Activated CD8-positive, alpha-beta T cell treated with anti-CD3 and anti-CD28 coated beads for 36 hours (primary cell): ENCODE measurements around the gene CD68. TPM values are rescaled to one million over a fixed set of nuclear protein-coding genes. Genes with fewer than 3 reads are reported as not detected.

Source experiments
- ATAC-seq: fragments of 200-7000 bp; cut with Tn5 transposase; one replicate; pipeline ENCODE4 v1.10.0; 2021; ENCODE audit warnings: mild to moderate bottlenecking, moderate library complexity
- CTCF ChIA-PET: fragments of 350-600 bp; sonication (Branson Sonifier 250); formaldehyde crosslinking; loops from one replicate; lab custom pipeline; 2021; ENCODE audit warnings: antibody characterized with exemption; lab: Charles Lee
- POLR2A ChIA-PET: fragments of 350-600 bp; sonication (Branson Sonifier 250); formaldehyde crosslinking; loops from one replicate; lab custom pipeline; 2021; ENCODE audit warnings: antibody characterized with exemption; lab: Charles Lee
- DNase-seq: peaks from one replicate; pipeline ENCODE4 v3.0.0-alpha.2; 2020
- H3K27ac Mint-ChIP-seq: one replicate; pipeline ENCODE4 v1.8.0; 2021; ENCODE audit warnings: mild to moderate bottlenecking, mixed read lengths
- H3K27me3 Mint-ChIP-seq: one replicate; pipeline ENCODE4 v1.8.0; 2021; ENCODE audit warnings: mixed read lengths
- H3K36me3 Mint-ChIP-seq: one replicate; pipeline ENCODE4 v1.8.0; 2021; ENCODE audit warnings: low read depth, mixed read lengths
- H3K4me1 Mint-ChIP-seq: one replicate; pipeline ENCODE4 v1.8.0; 2021; ENCODE audit warnings: low read depth, mixed read lengths
- H3K4me3 Mint-ChIP-seq: one replicate; pipeline ENCODE4 v1.8.0; 2021; ENCODE audit warnings: mild to moderate bottlenecking, moderate library complexity, mixed read lengths
- H3K9me3 Mint-ChIP-seq: one replicate; pipeline ENCODE4 v1.8.0; 2021; ENCODE audit warnings: mixed read lengths
- CTCF ChIP-seq: fragments of 200-600 bp; IDR thresholded peaks from one replicate; pipeline ENCODE4 v1.8.0; 2022; ENCODE audit warnings: antibody characterized with exemption, mild to moderate bottlenecking
- intact Hi-C: fragments of 100-400 bp; cut with micrococcal nuclease; formaldehyde crosslinking; loops from one replicate; pipeline ENCODE4 v1.10.0; 2022
- total RNA-seq, 2 experiments: library from RNA; stranded (reverse); gene quantifications; one replicate each; pipeline ENCODE4 v1.2.3, GENCODE V29; 2021

Gene CD68
- total RNA-seq, 2 experiments from 2014 or later, result 11.4 to 12.9 TPM

GRCh38 chr17:7555320-7555948, 24.0 kb upstream of the CD68 start:
- peaks cover 74% of the 10 kb centered on the region for H3K4me1 Mint-ChIP-seq
- H3K27me3 Mint-ChIP-seq, result no peaks in the 10 kb centered on the region
- ATAC-seq (no peak), DNase-seq (no peak)
- intact Hi-C loops, result no loop called here
- CTCF ChIA-PET, result interaction anchor here (1.0 to 7.9 kb wide), 2 partner anchors 34 to 41 kb away, joined by 4 to 186 read pairs; no protein-coding TSS in a partner anchor
- H3K36me3 Mint-ChIP-seq, result peaks cover 7% of the 10 kb centered on the region
- TF ChIP-seq CTCF, result peak; percentile 8
- no peak overlapping the region for H3K27ac Mint-ChIP-seq
- no peak overlapping the region for H3K4me3 Mint-ChIP-seq
- H3K9me3 Mint-ChIP-seq, result no peaks in the 10 kb centered on the region
- POLR2A ChIA-PET, result interaction anchor here (0.7 kb wide), 1 partner anchor 17 kb away, joined by 3 read pairs; no protein-coding TSS in a partner anchor

- H3K27ac Mint-ChIP-seq, result no peak overlapping the region
- ATAC-seq, result no peak
- no peaks in the 10 kb centered on the region for H3K27me3 Mint-ChIP-seq
- POLR2A ChIA-PET, result interaction anchor here (1.0 to 2.8 kb wide), 5 partner anchors 23 to 71 kb away, joined by 3 to 19 read pairs (median 5); partner anchors contain the start of genes CD68 and POLR2A
- DNase-seq, result peak; percentile 0
- peaks cover 8% of the 10 kb centered on the region for H3K36me3 Mint-ChIP-seq
- H3K4me1 Mint-ChIP-seq, result peaks cover 68% of the 10 kb centered on the region
- H3K9me3 Mint-ChIP-seq, result no peaks in the 10 kb centered on the region
- intact Hi-C loops, result no loop called here
- no peak overlapping the region for H3K4me3 Mint-ChIP-seq
- TF ChIP-seq CTCF, result no peak
- CTCF ChIA-PET, result interaction anchor here (6.3 to 7.9 kb wide), 2 partner anchors 34 to 42 kb away, joined by 165 to 186 read pairs; no protein-coding TSS in a partner anchor
Measured at GRCh38 chr17:7556627-7557026, 22.8 kb upstream of the CD68 start.

- intact Hi-C loops, result no loop called here
- Mint-ChIP-seq H3K27me3 (no peaks in the 10 kb centered on the region), H3K27ac (no peak overlapping the region), H3K36me3 (peaks cover 6% of the 10 kb centered on the region), H3K9me3 (no peaks in the 10 kb centered on the region), H3K4me1 (peaks cover 61% of the 10 kb centered on the region), H3K4me3 (no peak overlapping the region)
- ATAC-seq (no peak), DNase-seq (peak; percentile 1)
- no peak for TF ChIP-seq CTCF
- ChIA-PET CTCF (interaction anchor here (1.4 to 7.9 kb wide), 5 partner anchors 8 to 204 kb away, joined by 3 to 186 read pairs (median 7); partner anchors contain the start of gene TNFSF12), POLR2A (interaction anchor here (0.9 to 2.8 kb wide), 9 partner anchors 8 to 71 kb away, joined by 3 to 19 read pairs (median 4); partner anchors contain the start of genes CD68, POLR2A, SOX15 and TNFSF12)
Measured at GRCh38 chr17:7557147-7557764, 22.2 kb upstream of the CD68 start.

- CTCF ChIA-PET, result interaction anchor here (1.1 to 7.9 kb wide), 6 partner anchors 9 to 205 kb away, joined by 3 to 186 read pairs (median 6); partner anchors contain the start of gene TNFSF12
- peak overlapping the region; percentile 86 for H3K27ac Mint-ChIP-seq
Measured at GRCh38 chr17:7557775-7558543, 21.5 kb upstream of the CD68 start.

More at GRCh38 chr17:7557775-7558543, 21.5 kb upstream of the CD68 start:
- POLR2A ChIA-PET, result interaction anchor here (0.7 to 2.8 kb wide), 13 partner anchors 9 to 689 kb away, joined by 3 to 19 read pairs (median 4); partner anchors contain the start of genes CD68, MPDU1, POLR2A and SOX15
- Mint-ChIP-seq H3K4me3 (peak overlapping the region; percentile 85), H3K27me3 (no peaks in the 10 kb centered on the region), H3K36me3 (peaks cover 13% of the 10 kb centered on the region), H3K9me3 (no peaks in the 10 kb centered on the region), H3K4me1 (peaks cover 60% of the 10 kb centered on the region)
- no peak for TF ChIP-seq CTCF
- DNase-seq, result peak; percentile 40
- intact Hi-C loops, result no loop called here
- no peak for ATAC-seq
